Measurements from ENCODE around the gene RGL4. TPM values are rescaled to one million over a fixed set of nuclear protein-coding genes. Genes with fewer than 3 reads are reported as not detected.

RGL4 gene
- total RNA-seq, 1 donor from 2014 or later: not detected

GRCh38 chr22:23742505-23743264, 51.9 kb downstream of the RGL4 start:
- DNase-seq (ENCODE audit: low read depth in 2 of 2): no peak

GRCh38 chr22:23743303-23743705, 52.5 kb downstream of the RGL4 start:
- DNase-seq (ENCODE audit: low read depth in 2 of 2): no peak

- no peak for DNase-seq (ENCODE audit: low read depth in 2 of 2)
These were observed 53.2 kb downstream of the RGL4 start for GRCh38 chr22:23744001-23744400.

GRCh38 chr22:23744485-23744884, 53.7 kb downstream of the RGL4 start:
- no peak for DNase-seq (ENCODE audit: low read depth in 2 of 2)

GRCh38 chr22:23745791-23746190, 55.0 kb downstream of the RGL4 start:
- no peak for DNase-seq (ENCODE audit: low read depth in 2 of 2)

Other genes with a start within 250 kb of the RGL4 start
- gene IGLL1, start 110.7 kb upstream of the RGL4 start, total RNA-seq: not detected in 2 replicates
- 0.13 TPM in 1 of 2 replicates, not detected in the other for gene DRICH1, start 58.7 kb upstream of the RGL4 start, total RNA-seq
- 1.4 and 1.9 TPM in 2 replicates for gene ZNF70, start 60.1 kb downstream of the RGL4 start, total RNA-seq
- gene VPREB3, start 63.4 kb downstream of the RGL4 start, total RNA-seq: 0.13 TPM in 1 of 2 replicates, not detected in the other
- gene C22orf15, start 72.0 kb downstream of the RGL4 start, total RNA-seq: 0.38 and 0.64 TPM in 2 replicates
- 7.4 and 15.2 TPM in 2 replicates for gene CHCHD10, start 77.0 kb downstream of the RGL4 start, total RNA-seq
- gene MMP11, start 81.8 kb downstream of the RGL4 start, total RNA-seq: 5.3 and 6.8 TPM in 2 replicates
- 19.1 and 24.4 TPM in 2 replicates for gene SMARCB1, start 96.0 kb downstream of the RGL4 start, total RNA-seq
- gene DERL3, start 148.0 kb downstream of the RGL4 start, total RNA-seq: 0.76 and 1.2 TPM in 2 replicates
- gene SLC2A11, start 166.9 kb downstream of the RGL4 start, total RNA-seq: 4.6 and 5.3 TPM in 2 replicates
- 256 and 348 TPM in 2 replicates for gene MIF, start 203.4 kb downstream of the RGL4 start, total RNA-seq

All from dermis microvascular lymphatic vessel endothelial cell (primary cell).